M059J (cell line): ENCODE data around the gene SMYD3. TPM values are rescaled to one million over a fixed set of nuclear protein-coding genes. Genes with fewer than 3 reads are reported as not detected.
A peak's percentile ranks its signal among the peaks of the same experiment; 100 is the strongest.

Experiments
- DNase-seq: peaks from one replicate; pipeline ENCODE4 v3.0.0-alpha.2; 2012; ENCODE audit warnings: low read depth
- total RNA-seq: library from RNA; depleted of rRNA; stranded (reverse); fragments of >200 nt; shearing (Covaris generic); gene quantifications from 2 replicates; pipeline ENCODE4 v1.2.3, GENCODE V29; 2014

Gene SMYD3
- total RNA-seq, 1 experiment from 2014 or later: 35.5 TPM

- no peak for DNase-seq
These were observed 359.3 kb downstream of the SMYD3 start for GRCh38 chr1:246147524-246148461.

- no peak for DNase-seq
These were observed 360.1 kb downstream of the SMYD3 start for GRCh38 chr1:246146804-246147523.

DNA sequence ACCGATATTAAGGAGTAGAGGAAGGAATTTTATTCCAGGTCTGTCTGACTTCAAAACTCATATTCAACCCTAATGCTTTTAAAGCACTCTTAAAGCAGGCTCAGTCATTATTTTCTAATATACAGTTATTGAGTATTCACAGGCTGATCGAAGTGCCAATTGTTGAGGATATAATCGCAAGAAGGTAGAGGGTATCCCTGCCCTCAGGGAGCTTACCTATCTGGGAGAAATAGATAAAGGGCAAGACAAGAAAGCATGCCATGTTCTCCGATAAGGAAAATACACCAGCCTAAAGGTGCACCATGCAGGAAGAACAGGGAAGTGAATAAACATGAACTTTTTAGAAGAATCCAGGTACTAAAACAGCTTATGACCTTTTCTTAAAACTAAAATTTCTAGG is 361.2 kb downstream of the SMYD3 start:
- no peak for DNase-seq

DNA sequence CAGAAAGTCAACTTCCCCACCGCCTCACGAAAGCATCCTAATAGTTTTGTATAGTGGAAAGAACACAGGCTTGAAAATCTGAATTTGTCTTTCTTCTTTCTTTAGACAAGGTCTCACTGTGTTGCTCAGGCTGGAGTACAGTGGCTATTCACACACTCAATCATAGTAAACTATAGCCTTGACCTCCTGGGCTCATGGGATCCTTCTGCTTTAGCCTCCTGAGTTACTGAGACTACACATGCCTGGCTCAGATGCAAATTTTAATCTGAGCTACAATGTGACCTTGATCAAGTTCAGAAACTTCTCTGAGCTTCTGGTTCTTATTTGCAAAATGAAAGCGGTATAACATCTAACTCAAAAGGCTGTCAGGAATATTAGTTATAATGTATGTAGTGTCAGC is 362.1 kb downstream of the SMYD3 start:
- DNase-seq: no peak

DNA sequence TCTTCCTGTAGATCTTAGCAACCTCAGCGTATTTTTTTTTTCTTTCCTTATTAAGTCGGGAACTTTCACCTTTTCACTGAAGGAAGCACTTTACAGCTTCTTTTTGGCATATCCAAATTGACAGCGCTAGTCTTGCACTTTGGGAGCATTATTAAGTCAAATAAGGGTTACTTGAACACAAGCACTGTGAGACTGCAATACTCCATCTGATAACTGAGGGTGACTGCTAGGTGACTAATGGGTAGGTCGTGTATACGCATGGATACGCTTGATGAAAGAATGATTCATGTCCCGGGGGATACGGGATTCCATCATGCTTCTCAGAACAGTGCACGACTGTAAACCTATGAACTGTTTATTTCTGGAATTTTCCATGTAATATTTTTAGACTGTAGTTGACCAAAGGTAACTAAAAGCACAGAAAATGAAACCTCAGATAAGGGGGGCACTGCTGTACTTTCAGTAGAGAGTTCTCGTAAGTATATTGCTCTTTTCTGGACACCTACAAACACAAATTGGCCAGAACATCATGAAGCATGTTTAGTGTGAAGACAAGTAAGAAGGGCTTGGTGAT is 364.7 kb downstream of the SMYD3 start:
- DNase-seq: peak; percentile 95

DNA sequence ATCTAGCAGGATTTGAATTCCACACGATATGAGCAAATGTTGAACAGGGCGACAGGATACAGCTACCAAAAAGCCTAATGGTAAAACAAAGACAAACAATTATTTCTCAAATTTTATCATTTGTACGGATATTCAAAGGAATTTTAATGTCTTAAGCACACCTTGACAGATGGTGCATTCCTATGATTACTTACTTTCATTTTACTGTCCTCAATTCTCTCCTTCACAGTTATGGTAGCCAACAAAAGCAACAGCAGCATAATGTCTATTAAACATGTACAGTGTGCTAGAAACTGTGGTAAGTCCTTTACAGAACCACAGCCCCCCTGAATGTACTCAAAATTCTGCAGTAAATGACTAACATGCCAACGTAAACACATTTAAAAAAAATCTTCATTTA is 365.8 kb downstream of the SMYD3 start:
- no peak for DNase-seq

- peak; percentile 88 for DNase-seq
These were observed 367.3 kb downstream of the SMYD3 start for GRCh38 chr1:246139745-246140182.

DNA sequence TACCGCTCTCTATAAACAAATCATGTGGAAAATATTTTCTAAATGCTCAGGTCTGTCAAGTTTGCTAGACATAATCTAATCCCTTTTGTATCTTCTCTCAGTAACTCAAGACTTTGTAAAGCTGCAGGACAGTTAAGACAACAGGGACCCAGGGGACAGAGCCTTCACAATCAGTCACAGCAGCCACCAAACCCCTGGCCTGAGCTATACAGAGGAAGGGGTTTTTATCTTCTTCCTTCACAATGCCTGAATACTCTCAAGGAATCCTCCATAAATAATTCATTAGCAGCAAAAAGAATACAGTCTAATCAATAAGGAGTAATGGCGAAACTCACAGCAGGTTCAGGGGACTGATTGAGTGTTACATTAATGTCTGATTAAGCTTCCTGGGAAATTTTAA is 368.3 kb downstream of the SMYD3 start:
- DNase-seq: no peak

- DNase-seq: no peak
These were observed 370.6 kb downstream of the SMYD3 start for GRCh38 chr1:246136477-246136876.

DNA sequence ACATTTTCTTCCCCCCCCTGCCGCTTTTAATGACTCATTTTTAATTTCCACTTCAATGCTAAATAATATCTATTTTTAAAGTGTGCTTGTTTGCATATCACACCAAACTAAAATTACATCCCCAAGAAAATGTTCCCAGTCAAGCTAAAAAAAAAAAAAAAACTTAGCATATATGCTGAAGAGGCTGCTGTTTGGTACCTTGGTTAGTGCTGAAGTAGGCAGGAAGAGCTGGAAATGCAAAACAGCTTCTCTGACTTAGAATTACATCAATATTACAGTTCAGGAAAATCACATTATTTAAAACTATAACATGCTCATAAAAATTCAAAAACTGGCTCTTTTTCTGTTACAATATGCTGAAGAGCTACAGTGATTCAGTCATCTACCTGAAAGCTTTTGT is 372.3 kb downstream of the SMYD3 start:
- no peak for DNase-seq

DNA sequence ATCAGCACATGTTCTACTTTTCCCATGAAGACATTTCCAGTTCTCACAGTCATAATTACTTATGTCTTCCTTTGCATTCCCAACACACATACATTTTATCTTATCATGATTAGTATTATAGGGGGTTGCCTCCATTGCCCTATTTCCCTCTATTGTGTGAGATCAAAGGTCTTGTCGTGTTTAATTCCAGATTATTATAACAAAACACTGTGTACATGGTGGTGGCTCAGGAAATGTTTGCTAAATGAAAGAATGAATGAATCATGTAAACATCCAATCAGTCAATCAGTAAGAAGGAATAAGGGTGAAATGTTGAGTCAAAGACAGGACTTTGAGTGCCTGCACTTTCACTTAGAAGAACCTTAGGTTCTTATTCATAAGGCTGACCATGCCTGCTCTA is 376.0 kb downstream of the SMYD3 start:
- DNase-seq: no peak

GRCh38 chr1:246128494-246129069 is 378.5 kb downstream of the SMYD3 start:
- no peak for DNase-seq

GRCh38 chr1:246126580-246126979 is 380.5 kb downstream of the SMYD3 start:
- no peak for DNase-seq

DNA sequence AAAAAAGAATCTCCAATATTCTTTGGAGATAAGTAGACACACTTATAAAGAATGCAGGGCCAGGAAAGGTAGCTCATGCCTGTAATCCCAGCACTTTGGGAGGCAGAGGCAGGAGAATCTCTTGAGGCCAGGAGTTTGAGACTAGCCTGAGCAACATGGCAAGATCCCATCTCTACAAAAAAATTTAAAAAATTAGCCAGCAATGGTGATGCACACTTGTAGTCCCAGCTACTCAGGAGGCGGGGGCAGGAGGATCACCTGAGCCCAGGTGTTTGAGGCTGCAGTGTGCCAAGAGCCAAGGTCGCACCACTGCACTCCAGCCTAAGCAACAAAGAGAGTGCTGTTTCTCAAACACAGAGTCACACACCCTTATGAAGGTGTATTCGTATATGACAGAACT is 385.0 kb downstream of the SMYD3 start:
- DNase-seq: no peak

GRCh38 chr1:246121533-246121932 is 385.5 kb downstream of the SMYD3 start:
- DNase-seq: no peak

- DNase-seq: peak; percentile 45
These were observed 389.9 kb downstream of the SMYD3 start for GRCh38 chr1:246117066-246117791.

DNA sequence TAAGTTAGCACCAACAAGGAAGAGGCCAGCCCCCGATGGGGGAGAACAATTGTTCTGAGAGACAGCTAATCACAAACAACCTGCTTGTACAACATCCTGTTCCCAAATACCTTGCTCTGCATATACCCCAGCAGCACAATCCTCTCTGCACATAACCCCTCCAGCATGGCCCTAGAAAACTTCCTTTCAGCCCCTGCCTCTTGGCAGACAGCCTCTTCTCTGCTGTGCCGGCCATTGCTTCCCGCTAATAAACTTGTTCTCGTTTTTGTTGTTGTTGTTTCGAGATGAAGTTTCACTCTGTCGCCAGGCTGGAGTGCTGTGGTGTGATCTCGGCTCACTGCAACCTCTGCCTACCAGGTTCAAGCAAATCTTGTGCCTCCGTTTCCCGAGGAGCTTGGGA is 392.7 kb downstream of the SMYD3 start:
- DNase-seq: no peak

GRCh38 chr1:246113555-246114095 is 393.5 kb downstream of the SMYD3 start:
- no peak for DNase-seq

DNA sequence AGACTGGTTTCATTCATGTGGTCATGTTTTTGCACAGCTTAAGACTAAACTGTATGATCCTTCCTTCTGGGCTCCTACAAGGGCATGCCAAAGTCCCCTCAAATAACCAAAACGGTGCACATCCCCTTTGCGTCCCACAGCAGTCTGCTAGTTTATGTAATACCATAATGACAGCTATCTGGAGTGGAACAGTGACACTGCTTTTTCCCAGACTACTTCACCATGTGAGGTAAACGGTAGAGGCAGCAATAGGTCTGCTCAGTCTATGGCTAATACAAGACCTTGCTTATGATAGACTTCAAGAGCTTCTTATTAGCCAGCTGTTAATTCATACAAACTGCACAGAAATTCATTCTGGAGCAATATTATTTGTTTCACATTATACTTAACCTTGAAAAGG is 395.5 kb downstream of the SMYD3 start:
- no peak for DNase-seq

DNA sequence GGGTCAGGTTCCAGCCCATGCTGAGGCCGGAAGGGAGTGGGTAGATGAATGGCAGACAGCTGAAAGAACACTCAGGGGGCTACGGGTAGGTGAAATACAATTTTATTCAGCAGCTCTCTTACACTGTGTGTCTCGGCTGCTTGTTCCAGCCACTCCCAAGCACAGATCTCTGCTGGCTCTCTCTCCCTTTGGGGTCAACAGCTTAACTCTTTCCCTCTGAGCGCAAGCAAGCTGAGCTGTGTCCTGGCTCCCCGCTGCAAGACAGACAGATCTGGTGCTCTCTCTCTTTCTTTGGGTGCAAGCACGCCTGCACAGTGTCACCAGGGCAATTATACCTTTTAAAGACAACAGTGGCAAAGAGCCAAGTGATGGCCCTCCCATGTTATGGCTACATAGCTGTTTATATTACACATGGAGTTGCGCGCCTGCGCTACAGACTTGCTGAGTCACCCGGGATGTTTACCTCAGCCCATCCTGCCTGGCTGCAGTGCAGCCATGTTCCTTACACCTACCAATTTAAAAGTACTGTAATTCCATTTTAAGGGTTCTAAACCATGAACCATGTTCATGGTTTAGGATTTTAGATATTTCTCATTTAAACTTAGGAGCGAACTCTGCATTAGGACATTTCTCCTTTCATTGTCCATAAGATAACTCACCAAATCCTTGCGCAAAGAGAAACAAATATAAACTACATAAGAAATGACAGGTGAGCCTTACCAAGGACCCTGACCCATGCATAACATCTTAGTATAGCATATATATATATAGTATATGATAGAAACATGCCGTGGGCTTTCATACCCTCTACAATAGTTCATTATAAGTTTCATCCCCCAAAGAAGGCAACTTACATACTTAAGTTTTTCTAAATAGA is 396.5 kb downstream of the SMYD3 start:
- DNase-seq: no peak
